ENCODE results near the gene TRAPPC2L. TPM values are rescaled to one million over a fixed set of nuclear protein-coding genes. Genes with fewer than 3 reads are reported as not detected.
"Not testable (repeated sequence)": the region's sequence is repeated elsewhere in the genome, so short reads cannot be mapped to it uniquely, and the experiment has no call there.

Gene TRAPPC2L
- total RNA-seq, 1 experiment from 2014 or later: 101 TPM

DNA sequence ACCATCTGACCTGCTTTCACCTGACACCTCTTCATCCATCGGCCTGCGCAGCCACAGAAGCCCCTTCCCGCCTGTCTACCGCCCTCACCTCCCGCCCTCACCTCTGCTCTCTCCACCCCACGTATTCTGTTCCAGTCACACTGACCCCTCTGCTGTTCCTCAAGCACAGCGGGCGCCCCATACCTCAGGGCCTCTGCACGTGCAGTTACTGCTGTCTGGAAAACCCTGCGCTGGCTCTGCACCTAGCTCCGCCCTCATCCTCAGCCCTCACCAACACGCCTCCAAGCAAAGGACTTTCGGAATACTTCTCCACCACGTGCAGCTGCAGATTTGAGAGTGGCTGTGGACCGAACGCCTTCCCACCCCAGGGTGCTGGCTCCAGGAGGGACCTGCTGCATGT is 34.2 kb downstream of the TRAPPC2L start:
- Histone ChIP-seq H3K4me2 (no peak overlapping the region), H3K9me3 (ENCODE audit: insufficient read depth, low read depth) (no peaks in the 10 kb centered on the region), H2AFZ (no peak overlapping the region), H3K36me3 (ENCODE audit: low read depth) (no peaks in the 10 kb centered on the region), H3K27ac (no peak overlapping the region), H3K79me2 (ENCODE audit: low read depth) (no peaks in the 10 kb centered on the region), H3K9me2 (ENCODE audit: insufficient read depth) (no peaks in the 10 kb centered on the region), H3K4me1 (replicated peaks; ENCODE audit: insufficient read depth) (no peaks in the 10 kb centered on the region), H3K4me3 (no peak overlapping the region), H3F3A (ENCODE audit: insufficient read depth, low read depth) (no peaks in the 10 kb centered on the region), H3K27me3 (ENCODE audit: insufficient read depth, low read depth) (peaks cover 13% of the 10 kb centered on the region; the same call in 1 of the 2 replicates), H4K20me1 (ENCODE audit: insufficient read depth) (no peaks in the 10 kb centered on the region)
- POLR2A ChIA-PET (ENCODE audit: unreplicated experiment): no interaction called here
- DNase-seq: no peak
- CTCF ChIA-PET: no interaction called here
- intact Hi-C loops (cut with micrococcal nuclease; ENCODE audit: unreplicated experiment): no loop called here
- TF ChIP-seq, protein P1, sequence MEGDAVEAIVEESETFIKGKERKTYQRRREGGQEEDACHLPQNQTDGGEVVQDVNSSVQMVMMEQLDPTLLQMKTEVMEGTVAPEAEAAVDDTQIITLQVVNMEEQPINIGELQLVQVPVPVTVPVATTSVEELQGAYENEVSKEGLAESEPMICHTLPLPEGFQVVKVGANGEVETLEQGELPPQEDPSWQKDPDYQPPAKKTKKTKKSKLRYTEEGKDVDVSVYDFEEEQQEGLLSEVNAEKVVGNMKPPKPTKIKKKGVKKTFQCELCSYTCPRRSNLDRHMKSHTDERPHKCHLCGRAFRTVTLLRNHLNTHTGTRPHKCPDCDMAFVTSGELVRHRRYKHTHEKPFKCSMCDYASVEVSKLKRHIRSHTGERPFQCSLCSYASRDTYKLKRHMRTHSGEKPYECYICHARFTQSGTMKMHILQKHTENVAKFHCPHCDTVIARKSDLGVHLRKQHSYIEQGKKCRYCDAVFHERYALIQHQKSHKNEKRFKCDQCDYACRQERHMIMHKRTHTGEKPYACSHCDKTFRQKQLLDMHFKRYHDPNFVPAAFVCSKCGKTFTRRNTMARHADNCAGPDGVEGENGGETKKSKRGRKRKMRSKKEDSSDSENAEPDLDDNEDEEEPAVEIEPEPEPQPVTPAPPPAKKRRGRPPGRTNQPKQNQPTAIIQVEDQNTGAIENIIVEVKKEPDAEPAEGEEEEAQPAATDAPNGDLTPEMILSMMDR (conservative IDR thresholded peaks at IDR 0.05): no peak
- TF ChIP-seq EZH2 (IDR thresholded peaks at IDR 0.05; ENCODE audit: low read depth): no peak
- no TSS peak for BruUV-seq (replicated peaks)

- no TSS peak for BruUV-seq (replicated peaks)
- H3K9me2 ChIP-seq (ENCODE audit: insufficient read depth): no peaks in the 10 kb centered on the region
- H3K4me2 ChIP-seq: no peak overlapping the region
- no peaks in the 10 kb centered on the region for H3K9me3 ChIP-seq (ENCODE audit: insufficient read depth, low read depth)
- no peak overlapping the region for H3K4me3 ChIP-seq
- no peaks in the 10 kb centered on the region for H3K79me2 ChIP-seq (ENCODE audit: low read depth)
- H3F3A ChIP-seq (ENCODE audit: insufficient read depth, low read depth): no peaks in the 10 kb centered on the region
- H4K20me1 ChIP-seq (ENCODE audit: insufficient read depth): no peaks in the 10 kb centered on the region
- peaks cover 21% of the 10 kb centered on the region; the same call in 1 of the 2 replicates for H3K27me3 ChIP-seq (ENCODE audit: insufficient read depth, low read depth)
- no peaks in the 10 kb centered on the region for H3K4me1 ChIP-seq (replicated peaks; ENCODE audit: insufficient read depth)
- DNase-seq: no peak
- no peak overlapping the region for H3K27ac ChIP-seq
- H2AFZ ChIP-seq: no peak overlapping the region
- intact Hi-C loops (cut with micrococcal nuclease; ENCODE audit: unreplicated experiment): no loop called here
- CTCF ChIA-PET: no interaction called here
- H3K36me3 ChIP-seq (ENCODE audit: low read depth): no peaks in the 10 kb centered on the region
- TF ChIP-seq, protein P1 (conservative IDR thresholded peaks at IDR 0.05): no peak
- TF ChIP-seq EZH2 (IDR thresholded peaks at IDR 0.05; ENCODE audit: low read depth): no peak
- POLR2A ChIA-PET (ENCODE audit: unreplicated experiment): no interaction called here
These were observed 35.1 kb downstream of the TRAPPC2L start for GRCh38 chr16:88892065-88892464.

DNA sequence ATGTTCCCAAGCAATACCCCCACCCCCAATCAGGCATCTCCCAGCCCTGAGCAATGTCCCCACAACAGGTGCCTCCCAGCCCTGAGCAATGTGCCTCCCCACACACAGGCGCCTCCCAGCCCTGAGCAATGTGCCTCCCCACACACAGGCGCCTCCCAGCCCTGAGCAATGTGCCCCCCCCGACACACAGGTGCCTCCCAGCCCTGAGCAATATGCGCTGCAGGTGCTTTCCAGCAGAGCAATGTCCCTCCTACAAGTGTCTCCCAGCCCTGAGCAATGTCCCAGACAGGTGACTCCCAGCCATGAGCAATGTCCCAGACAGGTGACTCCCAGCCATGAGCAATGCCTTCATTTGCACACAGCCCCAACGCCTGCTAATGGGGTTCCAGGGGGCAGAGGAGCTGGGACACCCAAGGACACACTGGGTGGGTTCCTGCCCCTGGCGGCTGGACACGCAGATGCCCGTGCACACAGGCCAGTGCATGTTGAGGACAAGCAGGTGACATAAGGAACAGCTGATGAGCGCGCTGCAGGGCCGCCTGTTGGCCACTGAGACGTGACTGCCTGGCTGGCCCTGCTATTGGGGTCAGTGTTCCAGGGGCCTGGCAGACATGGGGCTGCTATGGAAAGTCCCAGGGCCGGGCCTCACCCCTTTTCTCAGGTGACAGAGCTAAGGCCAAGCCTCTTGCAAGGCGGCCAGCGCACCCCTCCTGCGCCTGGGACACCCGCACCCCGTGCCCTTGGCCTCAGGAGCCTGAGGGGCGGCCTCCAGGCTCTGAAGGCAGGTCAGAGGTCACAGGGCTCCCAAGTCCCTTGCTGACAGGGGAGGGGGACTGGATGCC is 36.4 kb downstream of the TRAPPC2L start:
- Histone ChIP-seq H4K20me1 (ENCODE audit: insufficient read depth) (no peaks in the 10 kb centered on the region), H2AFZ (no peak overlapping the region), H3K4me2 (no peak overlapping the region), H3K27me3 (ENCODE audit: insufficient read depth, low read depth) (peaks cover 33% of the 10 kb centered on the region), H3K4me3 (no peak overlapping the region), H3K27ac (no peak overlapping the region), H3K4me1 (replicated peaks; ENCODE audit: insufficient read depth) (no peaks in the 10 kb centered on the region), H3K36me3 (ENCODE audit: low read depth) (no peaks in the 10 kb centered on the region), H3K79me2 (ENCODE audit: low read depth) (no peaks in the 10 kb centered on the region), H3K9me3 (ENCODE audit: insufficient read depth, low read depth) (no peaks in the 10 kb centered on the region), H3K9me2 (ENCODE audit: insufficient read depth) (no peaks in the 10 kb centered on the region), H3F3A (ENCODE audit: insufficient read depth, low read depth) (no peaks in the 10 kb centered on the region)
- DNase-seq: peak in 1 of 2 experiments; percentile 26
- intact Hi-C loops (cut with micrococcal nuclease; ENCODE audit: unreplicated experiment): no loop called here
- no TSS peak for BruUV-seq (replicated peaks)
- CTCF ChIA-PET: no interaction called here
- POLR2A ChIA-PET (ENCODE audit: unreplicated experiment): no interaction called here
- TF ChIP-seq EZH2 (IDR thresholded peaks at IDR 0.05; ENCODE audit: low read depth): no peak
- TF ChIP-seq, protein P1 (conservative IDR thresholded peaks at IDR 0.05): no peak

DNA sequence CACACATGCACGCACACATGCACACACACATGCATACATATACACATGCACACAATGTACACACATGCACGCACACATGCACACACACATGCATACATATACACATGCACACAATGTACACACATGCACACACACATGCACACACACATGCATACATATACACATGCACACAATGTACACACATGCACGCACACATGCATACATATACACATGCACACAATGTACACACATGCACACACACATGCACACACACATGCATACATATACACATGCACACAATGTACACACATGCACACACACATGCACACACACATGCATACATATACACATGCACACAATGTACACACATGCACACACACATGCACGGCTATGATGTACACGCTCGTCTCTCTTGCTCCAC is 37.3 kb downstream of the TRAPPC2L start:
- H3F3A ChIP-seq (ENCODE audit: insufficient read depth, low read depth); H3K4me1 ChIP-seq (replicated peaks; ENCODE audit: insufficient read depth); H3K4me3 ChIP-seq; BruUV-seq (replicated peaks); POLR2A ChIA-PET (ENCODE audit: unreplicated experiment); H3K27ac ChIP-seq; CTCF ChIA-PET; H3K9me2 ChIP-seq (ENCODE audit: insufficient read depth); DNase-seq; H4K20me1 ChIP-seq (ENCODE audit: insufficient read depth); H3K4me2 ChIP-seq; H3K79me2 ChIP-seq (ENCODE audit: low read depth); H2AFZ ChIP-seq; H3K36me3 ChIP-seq (ENCODE audit: low read depth); intact Hi-C loops (cut with micrococcal nuclease; ENCODE audit: unreplicated experiment); H3K9me3 ChIP-seq (ENCODE audit: insufficient read depth, low read depth): not testable (repeated sequence)
- H3K27me3 ChIP-seq (ENCODE audit: insufficient read depth, low read depth): peaks cover 42% of the 10 kb centered on the region
